T-cell (primary cell): ENCODE measurements around the gene ME2. TPM values are rescaled to one million over a fixed set of nuclear protein-coding genes. Genes with fewer than 3 reads are reported as not detected.

Experiments
- ATAC-seq, 4 experiments: fragments of 200-7000 bp in 3 of 4; fragments of 150-1000 bp in 1 of 4; cut with Tn5 transposase; replicated peaks in 1 of 4; 1 replicate in 3 of 4; 2 replicates in 1 of 4; pipeline ENCODE4 v1.10.0; 2021; ENCODE audit warnings: moderate library complexity in 3 of 4, mild to moderate bottlenecking in 2 of 4, moderate number of reproducible peaks in 1 of 4
- CTCF ChIA-PET, 2 donors: fragments of 300-600 bp; sonication (Branson Sonifier 250); formaldehyde crosslinking; loops; one replicate each; lab custom pipeline; 2022; ENCODE audit warnings: antibody characterized with exemption in 2 of 2; lab: Charles Lee
- POLR2A ChIA-PET, 2 donors: fragments of 300-600 bp; sonication (Branson Sonifier 250); formaldehyde crosslinking; loops; one replicate each; lab custom pipeline; 2022; ENCODE audit warnings: antibody characterized with exemption in 2 of 2; lab: Charles Lee
- DNase-seq, 35 experiments: peaks; one replicate each; pipeline versions ENCODE4 v3.0.0 to v3.0.0-alpha.2; 2013 to 2023
- H3K27ac ChIP-seq: one replicate; pipeline ENCODE4 v1.5.1; 2013; ENCODE audit warnings: low read length
- H3K27me3 ChIP-seq, 2 experiments: replicated peaks in 1 of 2; 1 replicate in 1 of 2; 2 replicates in 1 of 2; pipeline versions ENCODE4 v1.6.1 to v1.7.0; 2013; ENCODE audit warnings: low read length in 1 of 2, mixed read lengths in 1 of 2; ENCODE audit not compliant: control insufficient read depth in 2 of 2, insufficient read depth in 2 of 2; ENCODE audit errors: extremely low read depth in 1 of 2
- H3K36me3 ChIP-seq, 2 donors: 1 replicate in 1 of 2; 2 replicates in 1 of 2; pipeline versions ENCODE4 v1.6.1 to v1.7.0; 2013; ENCODE audit warnings: low read length in 1 of 2; ENCODE audit not compliant: control insufficient read depth in 2 of 2, insufficient read depth in 1 of 2; ENCODE audit errors: extremely low read depth in 1 of 2
- H3K4me1 ChIP-seq, 2 experiments: 1 replicate in 1 of 2; 2 replicates in 1 of 2; pipeline versions ENCODE4 v1.6.1 to v1.7.0; 2013; ENCODE audit warnings: low read length in 2 of 2, mixed read lengths in 1 of 2; ENCODE audit not compliant: insufficient read depth in 2 of 2, control insufficient read depth in 1 of 2; ENCODE audit errors: extremely low read depth in 1 of 2
- H3K4me3 ChIP-seq, 2 donors: 1 replicate in 1 of 2; 2 replicates in 1 of 2; pipeline versions ENCODE4 v1.5.1 to v1.7.0; 2013; ENCODE audit warnings: mild to moderate bottlenecking in 2 of 2, low read length in 1 of 2, moderate library complexity in 1 of 2; ENCODE audit not compliant: control insufficient read depth in 1 of 2; ENCODE audit errors: extremely low read depth in 1 of 2
- H3K9me3 ChIP-seq: 2 replicates; pipeline ENCODE4 v1.7.0; 2013
- H3K27ac Mint-ChIP-seq, 2 donors: one replicate each; pipeline ENCODE4 v1.8.0; 2020 to 2021; ENCODE audit warnings: mild to moderate bottlenecking in 2 of 2, mixed read lengths in 2 of 2
- H3K27me3 Mint-ChIP-seq, 2 donors: one replicate each; pipeline ENCODE4 v1.8.0; 2021 to 2022; ENCODE audit warnings: mixed read lengths in 2 of 2
- H3K36me3 Mint-ChIP-seq: one replicate; pipeline ENCODE4 v1.8.0; 2021; ENCODE audit warnings: mixed read lengths
- H3K4me1 Mint-ChIP-seq, 3 donors: one replicate each; pipeline ENCODE4 v1.8.0; 2020 to 2022; ENCODE audit warnings: mixed read lengths in 3 of 3, mild to moderate bottlenecking in 1 of 3
- H3K4me3 Mint-ChIP-seq, 3 donors: one replicate each; pipeline ENCODE4 v1.8.0; 2020 to 2022; ENCODE audit warnings: mild to moderate bottlenecking in 3 of 3, mixed read lengths in 3 of 3, moderate library complexity in 3 of 3
- H3K9me3 Mint-ChIP-seq, 3 donors: one replicate each; pipeline ENCODE4 v1.8.0; 2020 to 2022; ENCODE audit warnings: mixed read lengths in 3 of 3
- WGBS: methylation state at CpG from one replicate; pipeline ENCODE4 v1.1.5; 2013; ENCODE audit warnings: missing lambda C conversion rate; ENCODE audit not compliant: insufficient coverage; 5-methylcytosine and 5-hydroxymethylcytosine counted together
- total RNA-seq, 35 experiments: library from RNA in 6 of 35; stranded (reverse) in 6 of 35; fragments of 120-200 nt in 1 of 35; gene quantifications; one replicate each; pipeline versions ENCODE4 v1.2.1 to v1.2.4 and lab custom pipeline; 2013 to 2026

The ME2 gene
- total RNA-seq, 5 donors from 2014 or later (not counting 1 experiment from before 2014, with no cell fraction given) = 30.5 to 42.6 (median 39.9) TPM

- no peaks in the 10 kb centered on the region for H3K27me3 ChIP-seq
- Mint-ChIP-seq H3K27ac (no peak overlapping the region), H3K4me3 (no peak overlapping the region), H3K27me3 (peaks cover 0 to 1% of the 10 kb centered on the region in 2 donors), H3K9me3 (no peaks in the 10 kb centered on the region), H3K36me3 (no peaks in the 10 kb centered on the region), H3K4me1 (no peaks in the 10 kb centered on the region)
- H3K4me1 ChIP-seq = no peaks in the 10 kb centered on the region
- ATAC-seq (no peak), DNase-seq (no peak)
- no peak overlapping the region for H3K4me3 ChIP-seq
- ChIA-PET CTCF (interaction anchor here in 1 of 2 donors (0.7 kb wide), 1 partner anchor 44 kb away, joined by 3 read pairs; no protein-coding TSS in a partner anchor), POLR2A (interaction anchor here in 1 of 2 donors (0.8 kb wide), 1 partner anchor 603 kb away, joined by 3 read pairs; no protein-coding TSS in a partner anchor)
- no peaks in the 10 kb centered on the region for H3K9me3 ChIP-seq
- H3K36me3 ChIP-seq = no peaks in the 10 kb centered on the region
- no peak overlapping the region for H3K27ac ChIP-seq
These were observed 12.2 kb upstream of the ME2 start for GRCh38 chr18:50866765-50867164.

GRCh38 chr18:50869150-50869549 is 9.8 kb upstream of the ME2 start:
- Mint-ChIP-seq H3K36me3 (no peaks in the 10 kb centered on the region), H3K9me3 (no peaks in the 10 kb centered on the region), H3K4me3 (no peak overlapping the region), H3K27me3 (peaks cover 6 to 8% of the 10 kb centered on the region in 2 donors), H3K27ac (no peak overlapping the region), H3K4me1 (no peaks in the 10 kb centered on the region)
- 95% methylated on average over 3 of the region's 4 CpGs for WGBS
- Histone ChIP-seq H3K9me3 (no peaks in the 10 kb centered on the region), H3K36me3 (no peaks in the 10 kb centered on the region), H3K27ac (no peak overlapping the region), H3K4me1 (no peaks in the 10 kb centered on the region), H3K4me3 (no peak overlapping the region), H3K27me3 (no peaks in the 10 kb centered on the region)
- no peak for DNase-seq
- CTCF ChIA-PET = interaction anchor here in 1 of 2 donors (1.3 kb wide), 1 partner anchor 9 kb away, joined by 3 read pairs; no protein-coding TSS in a partner anchor
- POLR2A ChIA-PET = no interaction called here
- ATAC-seq = no peak

- H3K27ac ChIP-seq = no peak overlapping the region
- Mint-ChIP-seq H3K36me3 (no peaks in the 10 kb centered on the region), H3K27me3 (peaks cover 6 to 8% of the 10 kb centered on the region in 2 donors), H3K4me3 (no peak overlapping the region), H3K27ac (no peak overlapping the region), H3K9me3 (no peaks in the 10 kb centered on the region), H3K4me1 (no peaks in the 10 kb centered on the region)
- H3K4me3 ChIP-seq = no peak overlapping the region
- POLR2A ChIA-PET = interaction anchor here (0.5 to 0.7 kb wide), 4 partner anchors 38 to 492 kb away, joined by 3 to 7 read pairs (median 4); no protein-coding TSS in a partner anchor
- 94% methylated on average over 3 of the region's 7 CpGs for WGBS
- no peaks in the 10 kb centered on the region for H3K36me3 ChIP-seq
- H3K4me1 ChIP-seq = no peaks in the 10 kb centered on the region
- no peak for ATAC-seq
- H3K9me3 ChIP-seq = no peaks in the 10 kb centered on the region
- CTCF ChIA-PET = interaction anchor here in 1 of 2 donors (0.6 kb wide), 1 partner anchor 20 kb away, joined by 3 read pairs; no protein-coding TSS in a partner anchor
- no peak for DNase-seq
- no peaks in the 10 kb centered on the region for H3K27me3 ChIP-seq
These were observed 8.6 kb upstream of the ME2 start for GRCh38 chr18:50870138-50870845.

- DNase-seq = no peak
- Histone ChIP-seq H3K4me3 (no peak overlapping the region), H3K4me1 (no peaks in the 10 kb centered on the region), H3K27me3 (no peaks in the 10 kb centered on the region), H3K36me3 (no peaks in the 10 kb centered on the region), H3K27ac (no peak overlapping the region), H3K9me3 (no peaks in the 10 kb centered on the region)
- Mint-ChIP-seq H3K4me3 (no peak overlapping the region), H3K4me1 (no peaks in the 10 kb centered on the region), H3K36me3 (no peaks in the 10 kb centered on the region), H3K27ac (no peak overlapping the region), H3K27me3 (peaks cover 6 to 8% of the 10 kb centered on the region in 2 donors), H3K9me3 (no peaks in the 10 kb centered on the region)
- ChIA-PET POLR2A (no interaction called here), CTCF (interaction anchor here (0.6 to 1.1 kb wide), 2 partner anchors 14 to 1441 kb away, joined by 4 read pairs; no protein-coding TSS in a partner anchor)
- ATAC-seq = no peak
- WGBS = no CpG with 5 or more reads among the region's 3 CpGs
These were observed 7.1 kb upstream of the ME2 start for GRCh38 chr18:50871846-50872245.

- ATAC-seq (no peak), DNase-seq (no peak)
- Histone ChIP-seq H3K27me3 (no peaks in the 10 kb centered on the region), H3K9me3 (no peaks in the 10 kb centered on the region), H3K4me3 (no peak overlapping the region), H3K27ac (no peak overlapping the region), H3K36me3 (no peaks in the 10 kb centered on the region), H3K4me1 (peaks cover 9 to 11% of the 10 kb centered on the region in 2 experiments)
- ChIA-PET CTCF (interaction anchor here in 1 of 2 donors (0.7 kb wide), 1 partner anchor 145 kb away, joined by 3 read pairs; no protein-coding TSS in a partner anchor), POLR2A (no interaction called here)
- Mint-ChIP-seq H3K4me3 (no peak overlapping the region), H3K9me3 (no peaks in the 10 kb centered on the region), H3K27me3 (peaks cover 6 to 8% of the 10 kb centered on the region in 2 donors), H3K36me3 (no peaks in the 10 kb centered on the region), H3K27ac (no peak overlapping the region), H3K4me1 (peaks cover 13 to 22% (median 20%) of the 10 kb centered on the region in 3 donors)
- 93% methylated on average over 2 of the region's 3 CpGs for WGBS
These were observed 2.9 kb upstream of the ME2 start for GRCh38 chr18:50875966-50876536.

- Histone ChIP-seq H3K36me3 (no peaks in the 10 kb centered on the region), H3K27me3 (no peaks in the 10 kb centered on the region), H3K4me3 (peak overlapping the region in 1 of 2 donors; percentile 87), H3K4me1 (peaks cover 9 to 16% of the 10 kb centered on the region in 2 experiments), H3K27ac (peak overlapping the region; percentile 96), H3K9me3 (no peaks in the 10 kb centered on the region)
- Mint-ChIP-seq H3K27me3 (peaks cover 3% of the 10 kb centered on the region in 2 donors), H3K9me3 (no peaks in the 10 kb centered on the region), H3K27ac (peak overlapping the region; percentile 97 to 99), H3K4me1 (peaks cover 22 to 28% (median 26%) of the 10 kb centered on the region in 3 donors), H3K36me3 (no peaks in the 10 kb centered on the region), H3K4me3 (peak overlapping the region; percentile 92 to 97 (median 95))
- no CpG with 5 or more reads among the region's 8 CpGs for WGBS
- ATAC-seq = no peak
- POLR2A ChIA-PET = interaction anchor here (0.6 to 1.2 kb wide), 4 partner anchors 91 to 321 kb away, joined by 3 to 6 read pairs (median 4); partner anchors contain the start of gene SMAD4 (in 1 of the 2)
- CTCF ChIA-PET = interaction anchor here in 1 of 2 donors (0.6 to 1.4 kb wide), 7 partner anchors 9 to 189 kb away, joined by 3 to 7 read pairs (median 4); partner anchors contain the start of genes ELAC1 and SMAD4
- DNase-seq = peak in 1 of 35 experiments; percentile 24
These were observed 1.2 kb upstream of the ME2 start for GRCh38 chr18:50877545-50878265.
